Liver (tissue), 2 donors: Measurements from ENCODE around the gene C2CD2.

Source experiments
- ATF3 ChIP-seq: IDR thresholded peaks from 2 replicates; pipeline ENCODE4 v1.6.1; 2016; ENCODE audit warnings: antibody characterized with exemption
- HNF4A ChIP-seq, 2 donors: conservative IDR thresholded peaks; 2 replicates each; pipeline ENCODE4 v1.6.1; 2016; ENCODE audit warnings: antibody characterized with exemption in 2 of 2, mild to moderate bottlenecking in 2 of 2
- RAD21 ChIP-seq, 2 donors: IDR thresholded peaks; 2 replicates each; pipeline ENCODE4 v1.6.1; 2016; ENCODE audit warnings: antibody characterized with exemption in 2 of 2, mild to moderate bottlenecking in 2 of 2
- SP1 ChIP-seq: IDR thresholded peaks from 2 replicates; pipeline ENCODE4 v1.6.1; 2018; ENCODE audit warnings: antibody characterized with exemption, mild to moderate bottlenecking
- TAF1 ChIP-seq: conservative IDR thresholded peaks from 2 replicates; pipeline ENCODE4 v1.6.1; 2016; ENCODE audit warnings: antibody characterized with exemption, mild to moderate bottlenecking
- donor health status: healthy.

DNA sequence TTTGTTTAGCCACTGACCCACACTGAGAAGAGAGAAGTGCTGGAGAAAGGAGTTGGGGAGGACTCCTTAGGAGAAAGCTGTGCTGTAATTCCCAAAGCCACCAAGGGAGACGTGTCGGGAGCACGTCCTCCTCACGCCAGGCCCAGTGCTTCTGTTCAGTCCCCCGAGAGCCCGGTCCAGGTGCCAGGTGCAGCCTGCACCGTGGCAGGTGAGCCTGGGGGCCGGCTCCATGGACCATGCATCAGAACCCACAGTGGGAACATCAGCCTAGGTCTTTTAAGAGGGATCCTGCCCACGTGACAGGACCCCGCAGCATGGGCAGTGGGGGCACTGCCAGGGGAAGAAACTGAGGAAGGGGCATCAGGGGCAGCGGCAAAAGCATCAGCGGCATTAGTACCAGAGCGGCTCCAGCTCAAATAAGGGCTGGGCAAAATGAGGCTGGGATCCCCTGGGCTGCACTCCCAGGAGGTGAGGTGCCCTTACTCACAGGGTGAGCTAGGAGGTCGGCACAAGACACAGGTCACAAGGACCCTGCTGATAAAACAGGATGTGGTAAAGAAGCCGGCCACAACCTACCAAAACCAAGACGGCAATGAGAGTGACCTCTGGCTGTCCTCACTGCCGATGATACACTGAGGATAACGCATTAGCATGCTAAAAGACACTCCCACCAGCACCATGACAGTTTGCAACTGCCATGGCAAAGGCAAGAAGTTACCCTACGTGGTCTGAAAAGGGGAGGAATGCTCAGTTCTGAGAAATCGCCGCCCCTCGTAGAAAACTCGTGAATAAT, 50.1 kb downstream of the C2CD2 start:
- TF ChIP-seq TAF1 (no peak), ATF3 (no peak), HNF4A (conservative IDR thresholded peaks at IDR 0.05) (no peak), RAD21 (IDR thresholded peaks at IDR 0.05) (no peak), SP1 (no peak)
